ENCODE measurements around the gene SCARF2. TPM values are rescaled to one million over a fixed set of nuclear protein-coding genes. Genes with fewer than 3 reads are reported as not detected.
"Not testable (repeated sequence)": the region's sequence is repeated elsewhere in the genome, so short reads cannot be mapped to it uniquely, and the experiment has no call there.

The SCARF2 gene
- total RNA-seq, 3 donors from 2014 or later = 0.24 to 0.46 (median 0.37) TPM

DNA sequence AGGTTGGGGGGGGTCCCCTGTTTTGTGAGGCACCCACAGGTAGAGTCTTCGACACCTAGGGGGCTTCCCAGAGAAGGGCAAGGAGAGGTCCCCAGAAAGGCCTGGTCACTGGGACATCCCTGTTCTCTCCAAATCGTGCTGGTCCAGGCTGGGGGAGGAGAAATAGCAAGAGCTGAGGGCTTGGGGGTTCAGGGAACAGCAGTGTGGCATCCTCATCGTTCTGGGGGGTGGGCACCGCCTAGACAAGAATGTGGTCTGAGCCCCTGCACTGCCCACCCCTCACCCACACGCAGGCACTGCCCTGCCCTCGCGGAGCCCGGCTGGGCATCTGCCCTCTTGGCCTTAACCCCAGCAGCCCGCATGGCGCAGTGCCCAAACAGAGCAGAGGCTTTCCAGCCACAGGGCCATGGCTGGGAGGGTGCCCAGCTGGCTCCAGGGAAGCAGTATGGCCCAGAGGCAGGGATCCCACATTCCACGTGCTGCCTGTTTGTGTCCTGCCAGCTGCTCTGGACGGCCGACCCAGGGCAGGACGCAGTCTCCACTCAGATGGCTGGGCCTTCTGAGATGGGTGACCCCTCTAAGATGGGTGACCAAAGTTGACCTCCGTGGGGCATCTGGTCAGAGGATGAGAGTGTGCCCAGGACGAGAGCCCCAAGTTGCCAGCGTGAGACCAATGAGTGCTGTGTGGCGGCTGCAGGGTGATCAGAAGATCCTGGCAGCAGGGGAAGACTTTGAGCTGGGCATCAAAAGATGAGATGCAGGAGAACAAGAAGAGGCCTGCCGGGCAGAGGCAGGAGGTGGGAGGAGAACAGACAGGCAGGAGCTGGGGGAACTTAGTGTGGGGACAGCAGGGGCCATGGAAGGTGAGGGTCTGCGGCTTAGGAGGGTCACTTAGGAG, 14.4 kb downstream of the SCARF2 start:
- Mint-ChIP-seq H3K4me1 (ENCODE audit: low read depth) (peaks cover 6% of the 10 kb centered on the region), H3K9me3 (no peaks in the 10 kb centered on the region), H3K27me3 (ENCODE audit: low read depth) (peaks cover 28% of the 10 kb centered on the region), H3K36me3 (ENCODE audit: insufficient read depth) (no peaks in the 10 kb centered on the region), H3K4me3 (no peak overlapping the region)
- DNase-seq (no peak), ATAC-seq (no peak)

DNA sequence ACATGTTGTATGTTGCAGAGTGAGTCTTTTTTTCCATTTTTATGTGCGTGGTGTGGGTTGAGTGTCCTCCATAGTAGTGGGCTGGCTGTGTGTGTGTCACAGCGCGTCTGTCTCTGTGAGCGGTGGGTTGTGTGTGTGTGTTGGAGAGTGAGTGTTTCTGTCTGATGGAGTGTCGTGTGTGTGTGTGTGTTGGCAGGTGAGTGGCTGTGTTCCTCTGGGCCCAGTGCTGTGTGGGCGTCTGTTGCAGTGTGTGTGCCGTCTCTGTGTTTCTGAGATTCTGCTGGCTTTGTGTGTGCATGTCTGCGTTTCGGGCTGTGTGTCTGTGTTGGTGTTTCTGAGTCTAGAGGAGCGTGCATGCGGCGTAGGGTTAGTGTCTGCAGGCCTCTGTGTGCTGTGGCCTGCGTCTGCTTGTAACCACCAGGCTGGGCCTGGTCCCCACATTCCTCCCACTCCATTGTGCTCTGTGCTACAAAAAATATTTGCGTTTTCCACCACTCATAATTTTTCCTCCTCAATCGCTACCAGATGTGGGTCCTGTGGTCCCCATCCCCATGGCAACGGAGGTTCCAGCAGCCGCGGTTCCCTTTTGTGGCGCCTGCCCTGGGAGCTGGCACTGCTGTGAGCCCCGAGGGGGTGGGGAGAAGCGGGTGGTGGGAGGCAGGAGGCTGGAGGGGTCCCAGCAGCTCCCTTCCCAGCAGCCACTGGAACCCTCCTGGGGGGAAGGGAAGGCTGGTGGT, 15.2 kb downstream of the SCARF2 start:
- H3K4me1 Mint-ChIP-seq (ENCODE audit: low read depth) = peaks cover 6% of the 10 kb centered on the region
- H3K27me3 Mint-ChIP-seq (ENCODE audit: low read depth) = peaks cover 26% of the 10 kb centered on the region
- no peak overlapping the region for H3K4me3 Mint-ChIP-seq
- H3K9me3 Mint-ChIP-seq = no peaks in the 10 kb centered on the region
- no peak for DNase-seq
- no peaks in the 10 kb centered on the region for H3K36me3 Mint-ChIP-seq (ENCODE audit: insufficient read depth)
- peak in 1 of 2 donors; percentile 29 for ATAC-seq

DNA sequence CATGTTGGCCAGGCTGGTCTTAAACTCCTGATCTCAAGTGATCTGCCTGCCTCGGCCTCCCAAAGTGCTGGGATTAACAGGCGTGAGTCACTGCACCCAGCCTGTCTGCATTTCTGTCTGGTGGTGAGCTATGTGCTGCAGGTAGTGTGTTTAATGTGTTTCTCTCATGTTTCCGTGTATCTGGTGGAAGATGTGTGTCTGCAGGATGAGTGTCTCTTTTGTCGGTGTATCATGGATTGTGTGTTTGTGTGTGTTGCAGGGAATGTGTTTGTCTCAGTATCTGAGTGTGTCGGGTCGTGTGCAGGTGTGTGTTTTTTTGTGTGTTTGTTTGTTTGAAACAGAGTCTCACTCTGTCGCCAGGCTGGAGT, 16.1 kb downstream of the SCARF2 start:
- Mint-ChIP-seq H3K4me3 (no peak overlapping the region), H3K4me1 (ENCODE audit: low read depth) (peaks cover 4% of the 10 kb centered on the region), H3K27me3 (ENCODE audit: low read depth) (peaks cover 17% of the 10 kb centered on the region), H3K36me3 (ENCODE audit: insufficient read depth) (no peaks in the 10 kb centered on the region), H3K9me3 (no peaks in the 10 kb centered on the region)
- ATAC-seq = no peak
- DNase-seq = no peak

DNA sequence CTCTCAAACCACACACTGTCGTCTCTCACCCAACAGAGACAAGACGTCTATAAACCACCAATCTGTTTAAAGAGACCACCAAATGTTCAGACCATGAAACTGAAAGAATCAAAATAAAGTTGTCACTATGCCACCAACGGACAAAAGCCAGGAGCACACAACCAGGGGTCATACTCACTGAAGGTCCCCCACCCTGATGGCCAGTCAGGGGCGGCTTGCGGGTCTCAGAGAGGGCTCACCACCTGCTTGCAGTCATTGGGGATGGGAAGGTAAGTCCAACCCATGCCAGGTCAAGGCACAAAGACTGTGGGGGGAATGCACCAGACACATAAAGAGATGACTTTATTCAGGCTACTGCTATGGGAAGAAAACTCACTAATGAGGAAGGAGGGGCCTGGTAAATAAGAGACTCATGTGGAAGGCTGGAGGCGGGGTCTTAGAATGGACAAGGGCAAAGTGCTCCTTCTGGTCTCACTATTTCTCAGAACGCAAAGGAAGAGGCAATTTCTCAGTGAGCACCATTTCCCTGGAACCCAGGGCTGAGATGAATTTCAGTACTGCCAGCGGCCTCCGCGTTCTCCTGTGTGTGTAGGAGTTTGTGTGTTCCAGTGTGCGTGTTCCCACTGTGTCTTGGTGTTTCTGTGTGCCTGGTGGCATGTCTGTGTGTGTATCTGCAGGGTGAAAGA, 17.3 kb downstream of the SCARF2 start:
- Mint-ChIP-seq H3K4me3 (no peak overlapping the region), H3K9me3 (no peaks in the 10 kb centered on the region), H3K27me3 (ENCODE audit: low read depth) (peaks cover 16% of the 10 kb centered on the region), H3K36me3 (ENCODE audit: insufficient read depth) (no peaks in the 10 kb centered on the region), H3K4me1 (ENCODE audit: low read depth) (peaks cover 2% of the 10 kb centered on the region)
- no peak for DNase-seq
- no peak for ATAC-seq

DNA sequence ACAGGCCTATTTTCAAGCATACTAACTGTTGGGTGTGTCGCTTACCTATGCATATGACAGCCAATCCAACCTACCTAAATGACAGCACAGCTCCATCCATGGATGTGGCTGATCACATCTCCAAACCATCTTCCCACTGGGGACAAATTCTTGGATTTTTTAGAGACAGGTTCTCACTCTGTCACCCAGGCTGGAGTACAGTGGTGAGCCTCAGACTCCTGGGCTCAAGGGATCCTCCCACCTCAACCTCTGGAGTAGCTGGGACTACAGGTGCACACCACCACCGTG, 18.0 kb downstream of the SCARF2 start:
- Mint-ChIP-seq H3K4me1 (ENCODE audit: low read depth) (peaks cover 2% of the 10 kb centered on the region), H3K36me3 (ENCODE audit: insufficient read depth) (no peaks in the 10 kb centered on the region), H3K9me3 (no peaks in the 10 kb centered on the region), H3K4me3 (no peak overlapping the region), H3K27me3 (ENCODE audit: low read depth) (peaks cover 12% of the 10 kb centered on the region)
- DNase-seq (no peak), ATAC-seq (no peak)

DNA sequence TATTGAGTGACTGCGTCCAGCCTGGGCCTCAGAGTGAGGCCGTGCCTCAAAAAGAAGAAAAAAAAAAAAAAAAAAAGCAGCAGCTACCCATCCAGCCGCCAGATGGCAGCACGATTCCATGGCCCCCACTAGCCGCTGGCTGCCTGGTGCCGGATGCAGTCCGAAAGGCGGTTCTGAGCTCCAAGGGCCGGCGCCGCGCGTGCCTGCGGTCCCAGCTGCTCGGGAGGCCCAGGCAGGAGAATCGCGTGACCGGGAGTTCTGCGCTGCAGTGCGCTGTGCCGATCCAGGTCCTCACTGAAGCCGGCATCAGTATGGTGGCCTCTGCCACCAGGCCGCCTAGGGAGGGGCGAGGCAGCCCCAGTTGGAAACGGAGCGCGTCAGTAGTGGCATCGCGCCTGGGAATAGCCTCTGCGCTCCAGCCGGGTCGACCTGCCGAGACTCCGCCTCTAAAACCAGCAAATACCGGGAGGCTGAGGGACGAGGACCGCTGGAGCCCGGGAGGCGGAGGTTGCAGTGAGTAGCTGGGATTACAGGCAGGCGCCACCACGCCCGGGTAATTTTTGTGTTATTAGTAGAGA, 19.3 kb downstream of the SCARF2 start:
- Mint-ChIP-seq H3K27me3 (ENCODE audit: low read depth) (peaks cover 4% of the 10 kb centered on the region), H3K9me3 (no peaks in the 10 kb centered on the region), H3K36me3 (ENCODE audit: insufficient read depth) (no peaks in the 10 kb centered on the region), H3K4me1 (ENCODE audit: low read depth) (no peaks in the 10 kb centered on the region), H3K4me3 (peak overlapping the region; percentile 27)
- ATAC-seq = peak; percentile 51 to 65
- peak; percentile 69 for DNase-seq

DNA sequence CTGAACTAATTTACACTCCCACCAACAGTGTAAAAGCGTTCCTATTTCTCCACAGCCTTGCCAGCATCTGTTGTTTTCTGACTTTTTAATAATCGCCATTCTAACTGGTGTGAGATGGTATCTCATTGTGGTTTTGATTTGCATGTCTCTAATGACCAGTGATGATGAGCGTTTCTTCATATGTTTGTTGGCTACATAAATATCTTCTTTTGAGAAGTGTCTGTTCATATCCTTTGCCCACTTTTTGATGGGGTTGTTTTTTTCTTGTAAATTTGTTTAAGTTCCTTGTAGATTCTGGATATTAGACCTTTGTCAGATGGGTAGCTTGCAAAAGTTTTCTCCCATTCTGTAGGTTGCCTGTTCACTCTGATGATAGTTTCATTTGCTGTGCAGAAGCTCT, 21.9 kb downstream of the SCARF2 start:
- not testable (repeated sequence) for H3K27me3 Mint-ChIP-seq (ENCODE audit: low read depth); H3K36me3 Mint-ChIP-seq (ENCODE audit: insufficient read depth); H3K4me3 Mint-ChIP-seq; H3K9me3 Mint-ChIP-seq; H3K4me1 Mint-ChIP-seq (ENCODE audit: low read depth); ATAC-seq; DNase-seq

DNA sequence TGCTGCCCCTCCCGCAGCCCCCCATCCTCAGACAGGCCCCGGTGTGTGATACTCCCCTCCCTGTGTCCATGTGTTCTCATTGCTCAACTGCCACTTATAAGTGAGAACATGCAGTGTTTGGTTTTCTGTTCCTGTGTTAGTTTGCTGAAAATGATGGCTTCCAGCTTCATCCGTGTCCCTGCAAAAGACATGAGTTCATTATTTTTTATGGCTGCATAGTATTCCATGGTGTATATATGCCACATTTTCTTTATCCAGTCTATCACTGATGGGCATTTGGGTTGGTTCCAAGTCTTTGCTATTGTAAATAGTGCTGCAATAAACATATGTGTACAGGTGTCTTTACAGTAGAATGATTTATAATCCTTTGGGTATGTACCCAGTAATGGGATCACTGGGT, 22.4 kb downstream of the SCARF2 start:
- H3K4me3 Mint-ChIP-seq; H3K27me3 Mint-ChIP-seq (ENCODE audit: low read depth): not testable (repeated sequence)

DNA sequence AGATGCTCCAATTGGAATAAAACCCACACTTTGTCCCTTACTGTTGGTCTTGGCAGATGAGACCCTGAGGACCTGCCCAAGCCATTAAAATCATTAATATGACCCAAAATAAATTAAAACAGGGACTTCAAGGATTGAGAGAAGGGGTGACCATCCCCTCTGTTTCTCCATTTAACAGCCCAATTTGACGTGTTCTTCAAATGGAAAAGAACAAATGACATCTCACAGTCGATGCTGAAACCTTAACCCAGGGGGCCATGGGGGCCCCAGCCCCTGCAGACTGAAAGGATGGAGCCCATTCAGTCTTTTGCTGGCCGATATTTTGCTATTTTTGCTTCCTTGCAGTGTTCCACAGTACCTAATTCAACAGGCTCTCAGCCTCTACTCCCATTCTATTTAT, 23.2 kb downstream of the SCARF2 start:
- Mint-ChIP-seq H3K27me3 (ENCODE audit: low read depth) (peaks cover 3% of the 10 kb centered on the region), H3K4me3 (no peak overlapping the region), H3K4me1 (ENCODE audit: low read depth) (no peaks in the 10 kb centered on the region), H3K36me3 (ENCODE audit: insufficient read depth) (no peaks in the 10 kb centered on the region), H3K9me3 (no peaks in the 10 kb centered on the region)
- ATAC-seq = no peak
- no peak for DNase-seq

More for the DNA sequence above, 22.4 kb downstream of the SCARF2 start:
- not testable (repeated sequence) for DNase-seq; ATAC-seq; H3K36me3 Mint-ChIP-seq (ENCODE audit: insufficient read depth); H3K4me1 Mint-ChIP-seq (ENCODE audit: low read depth); H3K9me3 Mint-ChIP-seq

DNA sequence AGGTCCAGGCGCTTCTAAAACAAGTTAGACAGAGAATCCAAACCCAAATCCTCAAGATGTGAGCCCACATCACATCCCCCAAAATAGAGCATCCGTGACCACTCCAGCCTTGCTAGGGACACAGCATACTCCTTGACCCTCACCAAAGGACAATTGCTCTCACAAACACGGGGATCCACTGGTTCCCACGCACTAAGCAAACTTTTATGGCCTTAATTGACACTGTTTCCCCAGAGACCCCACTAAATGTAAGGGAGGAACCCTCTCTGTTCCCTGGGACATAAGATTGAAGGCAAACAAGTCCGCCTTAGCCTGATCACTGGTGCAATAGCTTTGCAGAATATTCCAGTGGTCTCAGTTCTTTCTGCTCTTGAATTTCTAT, 23.6 kb downstream of the SCARF2 start:
- H3K27me3 Mint-ChIP-seq (ENCODE audit: low read depth) = peaks cover 3% of the 10 kb centered on the region
- H3K4me3 Mint-ChIP-seq = no peak overlapping the region
- H3K9me3 Mint-ChIP-seq = no peaks in the 10 kb centered on the region
- no peaks in the 10 kb centered on the region for H3K36me3 Mint-ChIP-seq (ENCODE audit: insufficient read depth)
- ATAC-seq = no peak
- no peak for DNase-seq
- no peaks in the 10 kb centered on the region for H3K4me1 Mint-ChIP-seq (ENCODE audit: low read depth)

DNA sequence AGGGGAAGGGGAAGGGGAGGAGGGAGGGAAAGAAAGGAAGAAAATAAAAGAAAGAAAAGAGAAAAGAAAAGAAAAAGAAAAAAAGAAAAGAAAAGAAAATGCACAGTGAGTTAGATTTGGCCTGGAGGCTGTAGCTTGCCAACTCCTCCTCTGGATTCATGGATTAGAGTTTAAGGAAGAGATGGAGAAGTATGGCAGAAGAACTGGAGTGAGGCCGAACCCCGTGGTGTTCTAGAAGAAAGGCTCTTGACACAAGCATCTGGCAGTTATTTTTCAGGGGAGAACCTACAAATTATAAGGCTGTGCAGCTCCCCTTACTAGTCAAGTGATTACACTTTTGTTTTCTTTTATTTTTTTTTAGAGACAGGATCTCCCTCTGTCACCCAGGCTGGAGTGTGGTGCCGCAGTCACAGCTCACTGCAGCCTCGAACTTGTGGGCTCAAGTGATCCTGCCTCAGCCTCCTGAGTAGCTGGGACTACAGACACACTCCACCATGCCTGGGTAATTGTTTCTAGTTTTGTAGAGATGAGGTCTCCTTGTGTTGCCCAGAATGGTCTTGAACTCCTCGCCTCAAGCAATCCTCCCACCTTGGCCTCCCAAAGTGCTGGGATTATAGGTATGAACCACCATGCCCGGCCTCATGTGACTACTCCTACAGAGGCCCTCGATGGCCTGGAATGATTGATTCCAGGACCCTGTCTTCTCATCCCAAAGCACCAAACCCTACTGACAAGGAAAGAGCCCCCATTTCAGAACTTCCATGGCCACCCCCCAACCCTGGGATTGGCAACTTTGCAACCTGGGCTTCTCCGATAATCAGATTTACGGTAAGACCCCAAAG, 24.2 kb downstream of the SCARF2 start:
- Mint-ChIP-seq H3K27me3 (ENCODE audit: low read depth) (peaks cover 3% of the 10 kb centered on the region), H3K4me1 (ENCODE audit: low read depth) (no peaks in the 10 kb centered on the region), H3K4me3 (no peak overlapping the region), H3K36me3 (ENCODE audit: insufficient read depth) (peaks cover 3% of the 10 kb centered on the region), H3K9me3 (no peaks in the 10 kb centered on the region)
- no peak for DNase-seq
- no peak for ATAC-seq

DNA sequence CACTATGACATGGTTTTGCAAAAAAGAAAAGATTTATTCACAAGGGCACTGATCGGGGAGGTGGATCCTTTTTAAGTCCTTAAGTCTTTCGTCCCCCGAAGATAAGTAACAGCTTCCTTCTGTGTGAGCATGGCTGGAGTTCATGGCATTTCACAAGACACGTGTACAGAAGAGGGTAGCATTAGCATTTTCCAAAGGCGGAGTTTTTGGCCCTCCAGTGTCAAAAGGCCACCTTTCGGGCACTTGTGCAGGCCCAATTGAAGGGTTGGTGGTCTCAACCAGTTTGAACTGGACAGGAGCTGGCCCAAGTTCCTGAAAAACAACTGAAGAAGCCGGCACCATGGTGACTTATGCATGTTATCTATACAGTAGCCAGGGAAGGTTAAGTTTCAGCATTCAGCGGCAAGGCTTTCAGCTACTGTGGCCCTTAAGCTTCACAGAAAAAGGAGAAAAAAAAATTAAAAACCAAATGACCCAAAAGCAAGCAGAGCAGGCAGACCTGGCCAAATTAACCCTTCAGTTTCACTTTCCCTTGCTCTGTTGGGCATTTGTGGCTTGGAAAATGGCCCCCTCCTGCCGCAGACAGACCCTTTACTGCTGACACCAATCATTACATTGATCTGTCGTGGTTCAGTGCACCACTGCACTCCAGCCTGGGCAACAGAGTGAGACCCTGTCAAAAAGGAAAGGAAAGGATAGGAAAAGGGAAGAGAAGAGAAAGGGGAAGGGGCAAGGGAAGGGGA, 25.0 kb downstream of the SCARF2 start:
- peaks cover 3% of the 10 kb centered on the region for H3K27me3 Mint-ChIP-seq (ENCODE audit: low read depth)
- no peaks in the 10 kb centered on the region for H3K4me1 Mint-ChIP-seq (ENCODE audit: low read depth)
- no peak for DNase-seq
- peaks cover 3% of the 10 kb centered on the region for H3K36me3 Mint-ChIP-seq (ENCODE audit: insufficient read depth)
- no peaks in the 10 kb centered on the region for H3K9me3 Mint-ChIP-seq
- no peak for ATAC-seq
- H3K4me3 Mint-ChIP-seq = no peak overlapping the region

DNA sequence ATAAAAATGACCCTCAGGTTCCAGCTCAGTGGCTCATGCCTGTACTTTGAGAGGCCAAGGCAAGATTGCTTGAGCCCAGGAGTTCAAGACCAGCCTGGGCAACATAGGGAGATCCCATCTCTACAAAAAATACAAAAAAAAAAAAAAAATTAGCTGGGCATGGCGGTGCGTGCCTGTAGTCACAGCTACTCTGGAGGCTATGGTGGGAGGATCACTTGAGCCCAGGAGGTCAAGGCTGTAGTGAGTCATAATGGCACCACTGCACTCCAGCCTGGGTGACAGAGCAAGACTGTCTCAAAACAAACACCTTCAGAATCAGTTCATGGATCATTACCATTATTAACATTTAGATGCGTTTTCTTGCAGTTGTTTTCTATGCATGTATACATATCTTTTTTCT, 28.2 kb downstream of the SCARF2 start:
- H3K9me3 Mint-ChIP-seq; DNase-seq; H3K27me3 Mint-ChIP-seq (ENCODE audit: low read depth); H3K4me1 Mint-ChIP-seq (ENCODE audit: low read depth); H3K4me3 Mint-ChIP-seq; ATAC-seq: not testable (repeated sequence)
- H3K36me3 Mint-ChIP-seq (ENCODE audit: insufficient read depth) = peaks cover 19% of the 10 kb centered on the region

Data from activated T-cell treated with anti-CD3 and anti-CD28 coated beads, Interleukin-2, amount 50 U/mL, for 4 hours (primary cell).